Measurements from ENCODE around the gene SHMT2.

DNA sequence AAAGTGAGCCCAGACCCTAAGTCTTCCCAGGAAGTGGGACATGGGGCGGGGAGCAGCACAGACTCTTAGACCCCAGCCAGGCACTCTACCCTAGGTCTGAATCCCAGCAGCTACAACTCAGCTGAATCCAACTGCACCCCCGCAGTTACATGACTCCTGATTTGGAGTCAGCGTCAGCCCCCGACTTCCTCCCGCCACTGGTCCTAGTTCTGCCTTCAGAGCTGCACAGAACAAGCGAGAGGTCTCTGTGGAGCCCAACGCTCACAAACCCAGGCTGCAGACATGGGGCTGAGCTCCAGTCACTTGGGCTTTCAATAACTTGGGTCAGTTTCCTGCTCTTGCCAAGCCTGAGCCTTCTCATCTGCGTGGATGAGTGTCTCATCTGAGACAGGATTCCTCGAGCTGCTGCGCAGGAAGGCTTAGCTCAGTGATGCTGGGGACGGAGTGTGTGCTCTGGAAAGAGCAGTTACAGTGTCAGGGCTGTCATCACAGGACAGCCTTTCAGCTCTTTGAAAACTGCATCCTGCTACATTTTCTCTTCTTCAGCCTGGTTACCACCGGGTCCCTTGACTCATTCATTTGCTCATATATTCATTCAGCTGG is 43.5 kb upstream of the SHMT2 start:
- TF ChIP-seq GATA3 (IDR thresholded peaks at IDR 0.05; ENCODE audit: low read depth, low read length) = no peak
- TF ChIP-seq GATA2 (IDR thresholded peaks at IDR 0.05; ENCODE audit: low read depth, low read length) = no peak

All from SH-SY5Y (cell line).